ENCODE results near the gene SSBP3. TPM values are rescaled to one million over a fixed set of nuclear protein-coding genes. Genes with fewer than 3 reads are reported as not detected.
A peak's percentile ranks its signal among the peaks of the same experiment; 100 is the strongest.

SSBP3 gene
- total RNA-seq, 4 donors from 2014 or later, result 28.7 to 162 (median 37.0) TPM

DNA sequence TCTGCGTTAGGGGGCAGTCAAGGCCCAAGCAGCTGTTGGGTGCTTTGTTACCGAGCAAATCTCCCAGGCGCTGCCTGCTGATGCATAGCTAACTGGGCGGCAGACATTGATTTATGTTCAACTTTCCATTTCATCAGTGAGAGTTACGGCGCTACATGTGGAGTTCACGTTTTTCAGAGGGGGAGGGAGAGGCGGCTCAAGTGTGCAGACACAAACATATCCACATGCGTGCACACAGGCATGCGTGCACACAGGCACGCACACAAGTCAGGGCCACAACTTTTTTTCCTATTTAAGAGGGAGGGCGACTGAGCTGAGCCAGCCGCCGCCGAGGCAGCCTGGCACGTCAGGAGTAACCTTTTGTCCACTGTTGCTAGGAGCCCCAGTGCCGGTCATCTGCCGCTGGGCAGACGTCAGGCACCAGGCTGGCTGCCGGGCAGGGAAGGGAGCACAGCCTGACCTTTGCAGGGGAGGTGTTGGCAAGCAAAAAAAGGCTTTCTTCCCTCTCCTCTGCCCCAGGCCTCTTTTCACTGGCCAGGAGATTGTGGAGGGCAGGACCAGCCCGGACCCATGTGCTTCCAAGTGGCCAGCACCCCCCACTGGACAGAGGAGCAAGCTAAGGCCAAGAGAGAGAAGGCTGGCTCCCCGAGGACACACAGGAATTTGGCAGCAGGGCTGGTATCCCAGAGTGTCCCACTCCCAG lies 133.0 kb downstream of the SSBP3 start:
- in situ Hi-C loops (cut with MboI; ENCODE audit: low pct_ligation_motif_present in 1 of 4, low pct_unique_long_range_greater_than_20kb in 1 of 4, low sequenced_read_pairs in 3 of 4) (no loop called here), intact Hi-C loops (cut with DNase I; ENCODE audit: low total_unique reads) (loop anchor here (1.0 to 10.0 kb wide), 3 partner anchors 62 to 215 kb away; partner anchors contain the start of gene SSBP3)
- Histone ChIP-seq H3K4me3 (no peak overlapping the region), H3K4me1 (peaks cover 50 to 79% (median 59%) of the 10 kb centered on the region in 4 donors), H3K27me3 (no peaks in the 10 kb centered on the region), H3K9me3 (no peaks in the 10 kb centered on the region), H3K27ac (peak overlapping the region; percentile 88 to 94 (median 89)), H3K36me3 (no peaks in the 10 kb centered on the region)
- TF ChIP-seq POLR2A (IDR thresholded peaks at IDR 0.05) (no peak), POLR2AphosphoS5 (IDR thresholded peaks at IDR 0.05) (peak; percentile 72 to 78 (median 78)), EP300 (IDR thresholded peaks at IDR 0.05; ENCODE audit: low read depth) (peak; percentile 31)
- TF ChIP-seq, protein P1, sequence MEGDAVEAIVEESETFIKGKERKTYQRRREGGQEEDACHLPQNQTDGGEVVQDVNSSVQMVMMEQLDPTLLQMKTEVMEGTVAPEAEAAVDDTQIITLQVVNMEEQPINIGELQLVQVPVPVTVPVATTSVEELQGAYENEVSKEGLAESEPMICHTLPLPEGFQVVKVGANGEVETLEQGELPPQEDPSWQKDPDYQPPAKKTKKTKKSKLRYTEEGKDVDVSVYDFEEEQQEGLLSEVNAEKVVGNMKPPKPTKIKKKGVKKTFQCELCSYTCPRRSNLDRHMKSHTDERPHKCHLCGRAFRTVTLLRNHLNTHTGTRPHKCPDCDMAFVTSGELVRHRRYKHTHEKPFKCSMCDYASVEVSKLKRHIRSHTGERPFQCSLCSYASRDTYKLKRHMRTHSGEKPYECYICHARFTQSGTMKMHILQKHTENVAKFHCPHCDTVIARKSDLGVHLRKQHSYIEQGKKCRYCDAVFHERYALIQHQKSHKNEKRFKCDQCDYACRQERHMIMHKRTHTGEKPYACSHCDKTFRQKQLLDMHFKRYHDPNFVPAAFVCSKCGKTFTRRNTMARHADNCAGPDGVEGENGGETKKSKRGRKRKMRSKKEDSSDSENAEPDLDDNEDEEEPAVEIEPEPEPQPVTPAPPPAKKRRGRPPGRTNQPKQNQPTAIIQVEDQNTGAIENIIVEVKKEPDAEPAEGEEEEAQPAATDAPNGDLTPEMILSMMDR (IDR thresholded peaks at IDR 0.05), result peak; percentile 30 to 42 (median 38)
- DNase-seq, result peak; percentile 61
- 59% methylated on average over 22 of the region's 22 CpGs; no CpG with 5 or more reads in 1 of the 2 donors for WGBS, 2 donors (ENCODE audit: low coverage in 1 of 2)

DNA sequence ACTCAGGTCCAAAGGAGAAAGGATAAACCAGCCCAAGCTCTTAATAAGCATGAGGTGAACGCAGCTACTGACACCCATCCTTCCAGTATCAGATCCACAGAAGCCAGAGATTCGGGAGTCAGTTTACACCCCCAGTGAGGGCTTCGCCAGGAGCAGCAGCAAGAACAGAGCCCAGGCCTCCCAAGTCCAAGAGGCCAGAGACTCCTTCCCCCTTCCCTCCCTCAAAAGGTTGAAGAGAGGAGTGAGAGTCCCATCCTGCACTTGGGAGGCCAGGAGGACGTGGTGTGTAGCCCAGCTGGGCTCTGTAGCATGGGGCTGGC lies 133.5 kb downstream of the SSBP3 start:
- H3K4me1 ChIP-seq, result peaks cover 45 to 74% (median 56%) of the 10 kb centered on the region in 4 donors
- WGBS, 2 donors (ENCODE audit: low coverage in 1 of 2), result 65 to 100% methylated on average over 1 to 4 of the region's 4 CpGs

DNA sequence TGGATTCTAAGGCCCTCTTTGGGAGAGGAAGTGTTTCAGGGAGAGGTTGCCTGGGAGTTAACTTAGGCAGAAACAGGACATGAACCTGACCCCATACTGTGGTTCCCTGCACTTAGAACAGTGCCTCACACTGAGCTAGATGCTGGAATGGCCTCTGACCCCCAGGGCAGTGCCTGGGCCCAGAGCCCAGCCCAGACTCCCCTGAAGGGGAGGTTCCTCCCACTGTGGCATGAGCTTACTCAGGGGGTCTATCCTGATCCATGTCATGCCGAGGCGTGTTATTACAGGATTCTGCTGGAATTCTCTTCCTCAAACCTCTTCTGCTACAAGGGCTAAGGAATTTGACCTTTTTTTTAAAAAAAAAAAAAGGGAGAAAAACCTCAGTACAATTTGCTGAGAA lies 134.1 kb downstream of the SSBP3 start:
- peaks cover 41 to 68% (median 51%) of the 10 kb centered on the region in 4 donors for H3K4me1 ChIP-seq
- no peak overlapping the region for H3K4me3 ChIP-seq
- intact Hi-C loops (cut with DNase I; ENCODE audit: low total_unique reads), result loop anchor here (2.0 to 10.0 kb wide), 2 partner anchors 63 to 135 kb away; partner anchors contain the start of gene SSBP3
- no peaks in the 10 kb centered on the region for H3K9me3 ChIP-seq
- TF ChIP-seq POLR2A (IDR thresholded peaks at IDR 0.05) (no peak), POLR2AphosphoS5 (IDR thresholded peaks at IDR 0.05) (no peak), EP300 (IDR thresholded peaks at IDR 0.05; ENCODE audit: low read depth) (no peak)
- TF ChIP-seq, protein P1 (IDR thresholded peaks at IDR 0.05), result no peak
- H3K36me3 ChIP-seq, result no peaks in the 10 kb centered on the region
- peak overlapping the region; percentile 88 to 94 (median 89) for H3K27ac ChIP-seq
- in situ Hi-C loops (cut with MboI; ENCODE audit: low pct_ligation_motif_present in 1 of 4, low pct_unique_long_range_greater_than_20kb in 1 of 4, low sequenced_read_pairs in 3 of 4), result no loop called here
- WGBS, 2 donors (ENCODE audit: low coverage in 1 of 2), result 80 to 86% methylated on average over 1 to 2 of the region's 2 CpGs
- DNase-seq, result no peak
- H3K27me3 ChIP-seq, result no peaks in the 10 kb centered on the region

More for the DNA sequence above, 133.5 kb downstream of the SSBP3 start:
- TF ChIP-seq, protein P1 (IDR thresholded peaks at IDR 0.05), result no peak
- TF ChIP-seq EP300 (IDR thresholded peaks at IDR 0.05; ENCODE audit: low read depth), result no peak
- TF ChIP-seq POLR2A (IDR thresholded peaks at IDR 0.05), result no peak
- TF ChIP-seq POLR2AphosphoS5 (IDR thresholded peaks at IDR 0.05), result no peak
- DNase-seq, result no peak
- H3K9me3 ChIP-seq, result no peaks in the 10 kb centered on the region
- in situ Hi-C loops (cut with MboI; ENCODE audit: low pct_ligation_motif_present in 1 of 4, low pct_unique_long_range_greater_than_20kb in 1 of 4, low sequenced_read_pairs in 3 of 4) (no loop called here), intact Hi-C loops (cut with DNase I; ENCODE audit: low total_unique reads) (loop anchor here (1.0 to 10.0 kb wide), 3 partner anchors 62 to 216 kb away; partner anchors contain the start of gene SSBP3)
- H3K36me3 ChIP-seq, result no peaks in the 10 kb centered on the region
- peak overlapping the region; percentile 88 to 94 (median 89) for H3K27ac ChIP-seq
- H3K27me3 ChIP-seq, result no peaks in the 10 kb centered on the region
- no peak overlapping the region for H3K4me3 ChIP-seq

DNA sequence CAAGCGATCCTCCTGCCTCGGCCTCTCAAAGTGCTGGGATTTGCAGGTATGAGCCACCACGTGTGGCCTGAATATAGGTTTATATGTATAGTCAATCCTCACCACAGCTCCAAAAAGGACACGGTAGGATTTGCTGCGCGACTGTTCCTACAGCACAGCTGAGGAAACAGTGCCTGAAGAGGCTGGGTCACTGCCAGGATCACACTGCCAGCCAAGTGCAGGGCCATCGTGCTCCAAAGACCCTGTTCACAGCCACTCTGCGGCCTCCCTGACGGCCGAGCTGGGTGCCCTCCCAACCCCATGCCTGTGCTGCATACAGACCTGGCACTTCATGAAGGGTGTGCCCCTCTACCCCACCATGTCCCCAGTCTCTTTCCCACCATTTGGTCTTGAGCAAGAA lies 134.9 kb downstream of the SSBP3 start:
- 83% methylated on average over 9 of the region's 10 CpGs; no CpG with 5 or more reads in 1 of the 2 donors for WGBS, 2 donors (ENCODE audit: low coverage in 1 of 2)

More for the DNA sequence above, 134.9 kb downstream of the SSBP3 start:
- Histone ChIP-seq H3K27me3 (no peaks in the 10 kb centered on the region), H3K4me1 (peaks cover 33 to 66% (median 47%) of the 10 kb centered on the region in 4 donors), H3K4me3 (no peak overlapping the region), H3K27ac (peak overlapping the region in 3 of 4 donors; percentile 88 to 90 (median 88)), H3K9me3 (no peaks in the 10 kb centered on the region), H3K36me3 (no peaks in the 10 kb centered on the region)
- in situ Hi-C loops (cut with MboI; ENCODE audit: low pct_ligation_motif_present in 1 of 4, low pct_unique_long_range_greater_than_20kb in 1 of 4, low sequenced_read_pairs in 3 of 4), result no loop called here
- intact Hi-C loops (cut with DNase I; ENCODE audit: low total_unique reads), result loop anchor here (10.0 kb wide), 1 partner anchor 63 kb away; no protein-coding TSS in a partner anchor
- TF ChIP-seq POLR2AphosphoS5 (IDR thresholded peaks at IDR 0.05) (no peak), EP300 (IDR thresholded peaks at IDR 0.05; ENCODE audit: low read depth) (no peak), POLR2A (IDR thresholded peaks at IDR 0.05) (no peak)
- TF ChIP-seq, protein P1 (IDR thresholded peaks at IDR 0.05), result no peak
- no peak for DNase-seq
